WERI-Rb-1 (cell line): Measurements from ENCODE around the gene DNAJC18.
A peak's percentile ranks its signal among the peaks of the same experiment; 100 is the strongest.
"Not testable (repeated sequence)": the region's sequence is repeated elsewhere in the genome, so short reads cannot be mapped to it uniquely, and the experiment has no call there.

Experiments used
- DNase-seq: peaks from one replicate; pipeline ENCODE4 v3.0.0-alpha.2; 2020
- H3K27ac ChIP-seq: fragments of 250-450 bp; sonication (Bioruptor Pico); 2 replicates; pipeline ENCODE4 v1.5.1; 2020; ENCODE audit warnings: mild to moderate bottlenecking, moderate library complexity
- H3K27me3 ChIP-seq: fragments of 250-450 bp; sonication (Bioruptor Pico); 2 replicates; pipeline ENCODE4 v1.5.1; 2021; ENCODE audit warnings: mild to moderate bottlenecking, low read depth, moderate library complexity; ENCODE audit not compliant: insufficient read depth, severe bottlenecking
- H3K36me3 ChIP-seq: fragments of 250-450 bp; sonication (Bioruptor Pico); 2 replicates; pipeline ENCODE4 v1.5.1; 2020; ENCODE audit warnings: mild to moderate bottlenecking, moderate library complexity
- H3K4me3 ChIP-seq: 2 replicates; pipeline ENCODE4 v1.5.1; 2011; ENCODE audit warnings: low read depth, mild to moderate bottlenecking, control low read depth, low read length
- H3K9me3 ChIP-seq: fragments of 250-450 bp; sonication (Bioruptor Pico); 2 replicates; pipeline ENCODE4 v1.5.1; 2021; ENCODE audit warnings: mild to moderate bottlenecking, moderate library complexity; ENCODE audit not compliant: severe bottlenecking
- TF ChIP-seq, protein P1 (sequence below): IDR thresholded peaks from 2 replicates; pipeline ENCODE4 v1.5.1; 2011; ENCODE audit warnings: low read depth, mild to moderate bottlenecking, control low read depth, inconsistent platforms, low read length

The DNAJC18 gene

GRCh38 chr5:139439013-139439903 is at the start of gene DNAJC18:
DNAJC18 (minus strand) TSS chr5:139439525; CDS start chr5:139439445, 80 bp downstream.
- no peaks in the 10 kb centered on the region for H3K9me3 ChIP-seq
- peak; percentile 95 for DNase-seq
- TF ChIP-seq, protein P1, sequence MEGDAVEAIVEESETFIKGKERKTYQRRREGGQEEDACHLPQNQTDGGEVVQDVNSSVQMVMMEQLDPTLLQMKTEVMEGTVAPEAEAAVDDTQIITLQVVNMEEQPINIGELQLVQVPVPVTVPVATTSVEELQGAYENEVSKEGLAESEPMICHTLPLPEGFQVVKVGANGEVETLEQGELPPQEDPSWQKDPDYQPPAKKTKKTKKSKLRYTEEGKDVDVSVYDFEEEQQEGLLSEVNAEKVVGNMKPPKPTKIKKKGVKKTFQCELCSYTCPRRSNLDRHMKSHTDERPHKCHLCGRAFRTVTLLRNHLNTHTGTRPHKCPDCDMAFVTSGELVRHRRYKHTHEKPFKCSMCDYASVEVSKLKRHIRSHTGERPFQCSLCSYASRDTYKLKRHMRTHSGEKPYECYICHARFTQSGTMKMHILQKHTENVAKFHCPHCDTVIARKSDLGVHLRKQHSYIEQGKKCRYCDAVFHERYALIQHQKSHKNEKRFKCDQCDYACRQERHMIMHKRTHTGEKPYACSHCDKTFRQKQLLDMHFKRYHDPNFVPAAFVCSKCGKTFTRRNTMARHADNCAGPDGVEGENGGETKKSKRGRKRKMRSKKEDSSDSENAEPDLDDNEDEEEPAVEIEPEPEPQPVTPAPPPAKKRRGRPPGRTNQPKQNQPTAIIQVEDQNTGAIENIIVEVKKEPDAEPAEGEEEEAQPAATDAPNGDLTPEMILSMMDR: no peak
- no peaks in the 10 kb centered on the region for H3K27me3 ChIP-seq
- peak within 1 kb of the TSS; percentile 78 for H3K4me3 ChIP-seq
- H3K27ac ChIP-seq: peak within 1 kb of the TSS; percentile 85
- H3K36me3 ChIP-seq: peaks cover 13% of the 10 kb centered on the region

GRCh38 chr5:139488260-139488659 is 48.9 kb upstream of the DNAJC18 start:
- no peaks in the 10 kb centered on the region for H3K9me3 ChIP-seq
- H3K27me3 ChIP-seq: no peaks in the 10 kb centered on the region
- no peaks in the 10 kb centered on the region for H3K36me3 ChIP-seq
- DNase-seq: no peak
- H3K27ac ChIP-seq: peak overlapping the region; percentile 55
- TF ChIP-seq, protein P1: no peak
- no peak overlapping the region for H3K4me3 ChIP-seq

- no peaks in the 10 kb centered on the region for H3K27me3 ChIP-seq
- TF ChIP-seq, protein P1: no peak
- no peak overlapping the region for H3K27ac ChIP-seq
- no peaks in the 10 kb centered on the region for H3K36me3 ChIP-seq
- peak; percentile 54 for DNase-seq
- no peaks in the 10 kb centered on the region for H3K9me3 ChIP-seq
- H3K4me3 ChIP-seq: no peak overlapping the region
Observed at GRCh38 chr5:139486201-139486600, 46.9 kb upstream of the DNAJC18 start.

DNA sequence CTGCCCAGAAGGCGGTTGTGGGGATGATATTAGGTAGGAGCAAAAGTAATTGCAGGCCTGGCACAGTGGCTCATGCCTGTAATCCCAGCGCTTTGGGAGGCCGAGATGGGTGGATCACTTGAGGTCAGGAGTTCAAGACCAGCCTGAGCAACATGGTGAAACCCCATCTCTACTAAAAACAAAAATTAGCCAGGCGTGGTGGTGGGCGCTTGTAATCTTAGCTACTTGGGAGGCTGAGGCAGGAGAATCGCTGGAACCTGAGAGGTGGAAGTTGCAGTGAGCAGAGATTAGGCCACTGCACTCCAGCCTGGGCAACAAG is 43.5 kb upstream of the DNAJC18 start:
- not testable (repeated sequence) for H3K9me3 ChIP-seq, DNase-seq, H3K27me3 ChIP-seq, H3K27ac ChIP-seq, H3K36me3 ChIP-seq, H3K4me3 ChIP-seq

DNA sequence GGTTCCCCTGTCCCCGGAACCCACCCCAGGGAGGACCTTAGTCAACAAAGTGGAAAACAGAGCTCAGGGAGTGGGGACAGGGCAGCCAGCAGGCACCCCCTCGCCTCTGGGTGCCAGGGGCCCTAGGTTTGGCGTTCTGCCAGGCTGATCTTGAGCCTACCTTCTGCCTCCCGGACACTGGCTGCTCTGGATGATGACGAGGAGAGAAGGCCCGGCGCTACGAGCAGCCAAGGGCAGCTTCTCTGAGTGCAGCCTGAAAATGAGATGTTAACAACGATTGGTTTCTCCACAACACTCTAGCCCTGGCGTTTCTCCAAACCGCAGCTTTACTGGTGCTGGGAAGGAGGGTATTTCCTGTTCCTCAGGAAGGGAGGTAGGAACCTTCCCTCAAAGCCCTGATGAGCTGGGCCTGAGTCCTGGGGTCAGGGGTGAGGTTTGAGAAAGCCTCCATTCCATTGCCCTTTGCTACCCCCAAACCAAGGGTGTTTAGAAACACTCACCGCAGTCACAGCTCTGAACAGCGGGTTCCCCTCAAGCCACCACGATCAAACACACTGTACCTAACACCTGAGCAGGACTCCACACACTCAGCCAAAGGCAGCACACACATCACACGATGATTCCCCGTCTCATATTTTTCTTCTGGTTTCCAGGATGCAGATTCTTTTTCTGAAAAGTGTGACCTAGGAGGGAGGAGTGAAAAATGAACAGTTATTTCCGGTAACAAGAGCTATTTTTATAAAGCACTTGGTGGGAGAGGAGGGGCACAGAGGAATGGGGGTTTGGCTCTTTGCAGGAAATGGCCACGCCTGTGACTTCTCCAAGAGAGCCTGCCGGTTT is 42.9 kb upstream of the DNAJC18 start, which contains the start of gene STING1:
Gene STING1, minus strand, starts transcription at position 709 of the 840 bp plus-strand sequence. CDS start 1,054 bp downstream, outside the sequence.
- TF ChIP-seq, protein P1: no peak
- Histone ChIP-seq H3K9me3 (no peaks in the 10 kb centered on the region), H3K27ac (no peak within 1 kb of the TSS), H3K4me3 (no peak within 1 kb of the TSS), H3K36me3 (no peaks in the 10 kb centered on the region), H3K27me3 (no peaks in the 10 kb centered on the region)
- no peak for DNase-seq

DNA sequence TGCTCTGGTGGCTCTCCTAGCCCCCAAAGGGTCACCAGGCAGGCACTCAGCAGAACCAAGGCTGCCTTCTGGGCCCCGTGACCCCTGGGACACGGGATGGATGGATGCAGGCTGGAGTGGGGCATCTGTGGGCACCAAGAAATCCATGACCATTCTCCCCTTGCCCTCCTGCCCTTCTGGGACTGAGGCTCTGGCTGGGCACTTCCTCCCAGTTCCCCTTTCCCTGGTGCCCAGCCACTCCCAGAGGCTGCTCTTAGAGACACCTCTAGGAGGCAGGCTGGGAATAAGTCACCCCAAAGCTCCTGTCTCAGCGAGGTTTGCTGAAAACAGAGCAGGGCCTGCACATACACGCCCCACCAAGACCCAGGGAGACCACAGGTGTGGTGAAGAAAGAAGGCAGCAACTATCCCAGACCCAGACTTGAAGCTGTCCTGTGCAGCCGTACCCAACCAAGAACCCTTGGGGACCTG is 42.3 kb upstream of the DNAJC18 start:
- Histone ChIP-seq H3K4me3 (no peak overlapping the region), H3K27ac (no peak overlapping the region), H3K27me3 (no peaks in the 10 kb centered on the region), H3K9me3 (no peaks in the 10 kb centered on the region), H3K36me3 (no peaks in the 10 kb centered on the region)
- DNase-seq: no peak
- TF ChIP-seq, protein P1: no peak
